ENCODE results near the gene WDFY3.

WDFY3 gene

GRCh38 chr4:84647312-84647884 lies 319.1 kb downstream of the WDFY3 start:
- no peak overlapping the region for H2AFZ ChIP-seq (ENCODE audit: low read depth, low read length, severe bottlenecking)
- no peaks in the 10 kb centered on the region for H3K36me3 ChIP-seq (ENCODE audit: low read length)
- H3K27ac ChIP-seq (ENCODE audit: low read depth, low read length) = no peak overlapping the region
- no peak overlapping the region for H3K9ac ChIP-seq (ENCODE audit: low read length)
- no peaks in the 10 kb centered on the region for H4K20me1 ChIP-seq (ENCODE audit: low read depth, low read length)
- no peak overlapping the region for H3K4me2 ChIP-seq (ENCODE audit: low read depth, low read length, poor library complexity, severe bottlenecking)
- H3K4me3 ChIP-seq (ENCODE audit: insufficient read depth, low read length, poor library complexity, severe bottlenecking) = no peak overlapping the region
- H3K79me2 ChIP-seq (ENCODE audit: insufficient read depth, low read length) = no peaks in the 10 kb centered on the region
- H3K9me3 ChIP-seq (ENCODE audit: insufficient read depth, low read length) = no peaks in the 10 kb centered on the region
- TF ChIP-seq, protein P1, sequence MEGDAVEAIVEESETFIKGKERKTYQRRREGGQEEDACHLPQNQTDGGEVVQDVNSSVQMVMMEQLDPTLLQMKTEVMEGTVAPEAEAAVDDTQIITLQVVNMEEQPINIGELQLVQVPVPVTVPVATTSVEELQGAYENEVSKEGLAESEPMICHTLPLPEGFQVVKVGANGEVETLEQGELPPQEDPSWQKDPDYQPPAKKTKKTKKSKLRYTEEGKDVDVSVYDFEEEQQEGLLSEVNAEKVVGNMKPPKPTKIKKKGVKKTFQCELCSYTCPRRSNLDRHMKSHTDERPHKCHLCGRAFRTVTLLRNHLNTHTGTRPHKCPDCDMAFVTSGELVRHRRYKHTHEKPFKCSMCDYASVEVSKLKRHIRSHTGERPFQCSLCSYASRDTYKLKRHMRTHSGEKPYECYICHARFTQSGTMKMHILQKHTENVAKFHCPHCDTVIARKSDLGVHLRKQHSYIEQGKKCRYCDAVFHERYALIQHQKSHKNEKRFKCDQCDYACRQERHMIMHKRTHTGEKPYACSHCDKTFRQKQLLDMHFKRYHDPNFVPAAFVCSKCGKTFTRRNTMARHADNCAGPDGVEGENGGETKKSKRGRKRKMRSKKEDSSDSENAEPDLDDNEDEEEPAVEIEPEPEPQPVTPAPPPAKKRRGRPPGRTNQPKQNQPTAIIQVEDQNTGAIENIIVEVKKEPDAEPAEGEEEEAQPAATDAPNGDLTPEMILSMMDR (IDR thresholded peaks at IDR 0.05; ENCODE audit: insufficient read depth, low read length, poor library complexity, severe bottlenecking) = no peak
- TF ChIP-seq EZH2phosphoT487 (conservative IDR thresholded peaks at IDR 0.05; ENCODE audit: low read length) = no peak
- no peaks in the 10 kb centered on the region for H3K27me3 ChIP-seq (ENCODE audit: low read length)
- H3K9me2 ChIP-seq (replicated peaks; ENCODE audit: insufficient read depth, low read length) = no peaks in the 10 kb centered on the region
- H3F3A ChIP-seq (ENCODE audit: insufficient read depth) = no peaks in the 10 kb centered on the region

- TF ChIP-seq EZH2phosphoT487 (conservative IDR thresholded peaks at IDR 0.05; ENCODE audit: low read length) = no peak
- TF ChIP-seq, protein P1 (IDR thresholded peaks at IDR 0.05; ENCODE audit: insufficient read depth, low read length, poor library complexity, severe bottlenecking) = no peak
- H3K27ac ChIP-seq (ENCODE audit: low read depth, low read length) = no peak overlapping the region
- H2AFZ ChIP-seq (ENCODE audit: low read depth, low read length, severe bottlenecking) = no peak overlapping the region
- no peaks in the 10 kb centered on the region for H3K9me2 ChIP-seq (replicated peaks; ENCODE audit: insufficient read depth, low read length)
- no peak overlapping the region for H3K9ac ChIP-seq (ENCODE audit: low read length)
- no peaks in the 10 kb centered on the region for H3K36me3 ChIP-seq (ENCODE audit: low read length)
- H3K4me2 ChIP-seq (ENCODE audit: low read depth, low read length, poor library complexity, severe bottlenecking) = no peak overlapping the region
- H3K79me2 ChIP-seq (ENCODE audit: insufficient read depth, low read length) = no peaks in the 10 kb centered on the region
- no peaks in the 10 kb centered on the region for H3F3A ChIP-seq (ENCODE audit: insufficient read depth)
- no peaks in the 10 kb centered on the region for H3K27me3 ChIP-seq (ENCODE audit: low read length)
- no peak overlapping the region for H3K4me3 ChIP-seq (ENCODE audit: insufficient read depth, low read length, poor library complexity, severe bottlenecking)
- H3K9me3 ChIP-seq (ENCODE audit: insufficient read depth, low read length) = no peaks in the 10 kb centered on the region
- H4K20me1 ChIP-seq (ENCODE audit: low read depth, low read length) = no peaks in the 10 kb centered on the region
Observed at GRCh38 chr4:84644087-84644486, 322.4 kb downstream of the WDFY3 start.

GRCh38 chr4:84639145-84639544 lies 327.3 kb downstream of the WDFY3 start:
- Histone ChIP-seq H3K4me2 (ENCODE audit: low read depth, low read length, poor library complexity, severe bottlenecking) (no peak overlapping the region), H3K27ac (ENCODE audit: low read depth, low read length) (no peak overlapping the region), H3K9me2 (replicated peaks; ENCODE audit: insufficient read depth, low read length) (no peaks in the 10 kb centered on the region), H3K27me3 (ENCODE audit: low read length) (no peaks in the 10 kb centered on the region), H4K20me1 (ENCODE audit: low read depth, low read length) (no peaks in the 10 kb centered on the region), H3F3A (ENCODE audit: insufficient read depth) (no peaks in the 10 kb centered on the region), H3K4me3 (ENCODE audit: insufficient read depth, low read length, poor library complexity, severe bottlenecking) (no peak overlapping the region), H3K36me3 (ENCODE audit: low read length) (no peaks in the 10 kb centered on the region), H3K9me3 (ENCODE audit: insufficient read depth, low read length) (no peaks in the 10 kb centered on the region), H2AFZ (ENCODE audit: low read depth, low read length, severe bottlenecking) (no peak overlapping the region), H3K79me2 (ENCODE audit: insufficient read depth, low read length) (no peaks in the 10 kb centered on the region), H3K9ac (ENCODE audit: low read length) (no peak overlapping the region)
- no peak for TF ChIP-seq EZH2phosphoT487 (conservative IDR thresholded peaks at IDR 0.05; ENCODE audit: low read length)
- TF ChIP-seq, protein P1 (IDR thresholded peaks at IDR 0.05; ENCODE audit: insufficient read depth, low read length, poor library complexity, severe bottlenecking) = no peak

Data from SU-DHL-6 (cell line).